Ovary (tissue), 3 donors: ENCODE data around the gene UROC1.

Experiments used
- CTCF ChIP-seq, 3 donors: fragments of 450-650 bp in 2 of 3; fragments of 200-600 bp in 1 of 3; IDR thresholded peaks; one replicate each; pipeline versions ENCODE4 v1.5.1 to v1.8.0; 2016 to 2022; ENCODE audit warnings: antibody characterized with exemption in 3 of 3, mild to moderate bottlenecking in 1 of 3
- EP300 ChIP-seq: sonication (generic); formaldehyde crosslinking; IDR thresholded peaks from one replicate; pipeline ENCODE4 v1.6.1; 2017; ENCODE audit warnings: antibody characterized with exemption
- POLR2A ChIP-seq: fragments of 450-650 bp; IDR thresholded peaks from one replicate; pipeline ENCODE4 v1.6.1; 2017; ENCODE audit warnings: antibody characterized with exemption, mild to moderate bottlenecking, moderate library complexity
- donor health status: DM: no; HTN: no; CAD: no.

GRCh38 chr3:126543457-126544061, 26.0 kb upstream of the UROC1 start:
- TF ChIP-seq CTCF (IDR thresholded peaks at IDR 0.05) (no peak), POLR2A (no peak), EP300 (no peak)
